Esophagus squamous epithelium (tissue), 4 donors: ENCODE measurements around the gene CD209.

ENCODE experiments used
- POLR2A ChIP-seq, 4 donors: fragments of 450-650 bp; IDR thresholded peaks; one replicate each; pipeline ENCODE4 v1.6.1; 2017; ENCODE audit warnings: antibody characterized with exemption in 4 of 4, mild to moderate bottlenecking in 4 of 4, moderate library complexity in 3 of 4
- TF ChIP-seq, protein P1 (sequence below), 6 experiments: fragments of 450-650 bp in 4 of 6; fragments of 200-600 bp in 2 of 6; sonication (generic) in 2 of 6; IDR thresholded peaks; one replicate each; pipeline ENCODE4 v1.5.1; 2016 to 2019; ENCODE audit warnings: antibody characterized with exemption in 6 of 6, mild to moderate bottlenecking in 4 of 6, moderate library complexity in 4 of 6

DNA sequence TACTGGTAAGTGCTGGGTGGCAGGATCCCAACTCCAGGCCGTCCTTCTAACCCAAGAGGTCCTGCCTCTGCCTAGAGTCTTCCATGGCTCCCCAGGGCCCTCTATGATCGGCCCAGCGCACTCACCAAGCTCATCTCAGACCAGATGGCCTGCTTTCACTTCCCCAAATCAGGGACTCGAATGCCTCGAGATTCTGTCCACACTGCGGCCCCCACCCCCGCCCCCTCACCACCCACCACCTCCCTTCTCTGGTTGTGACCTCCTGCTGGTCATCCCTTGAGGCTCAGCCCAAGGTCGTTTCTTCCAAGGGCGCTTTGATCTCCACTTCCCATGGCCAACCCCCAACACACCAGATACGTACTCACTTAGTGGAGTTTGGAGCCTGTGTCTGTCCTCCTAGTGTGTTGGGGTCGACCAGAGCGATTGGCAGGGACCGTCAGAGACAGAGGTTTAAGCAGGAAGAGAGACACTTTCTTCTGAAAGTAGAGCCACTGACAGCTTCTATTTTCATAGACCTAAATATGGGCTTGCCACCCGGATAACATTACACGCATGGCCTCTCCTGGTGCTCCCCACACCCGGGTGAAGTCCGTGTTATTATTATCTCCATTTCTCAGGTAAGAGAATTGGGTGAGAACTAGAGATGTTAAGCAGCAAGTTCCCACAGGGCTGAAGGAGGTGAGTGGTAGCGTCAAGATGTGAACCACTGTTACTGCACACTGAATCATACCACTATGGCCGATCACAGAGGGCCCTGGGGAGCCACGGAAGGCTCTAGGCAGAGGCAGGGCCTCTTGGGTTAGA, 45.5 kb downstream of the CD209 start, which contains the start of gene FCER2:
- TF ChIP-seq, protein P1, sequence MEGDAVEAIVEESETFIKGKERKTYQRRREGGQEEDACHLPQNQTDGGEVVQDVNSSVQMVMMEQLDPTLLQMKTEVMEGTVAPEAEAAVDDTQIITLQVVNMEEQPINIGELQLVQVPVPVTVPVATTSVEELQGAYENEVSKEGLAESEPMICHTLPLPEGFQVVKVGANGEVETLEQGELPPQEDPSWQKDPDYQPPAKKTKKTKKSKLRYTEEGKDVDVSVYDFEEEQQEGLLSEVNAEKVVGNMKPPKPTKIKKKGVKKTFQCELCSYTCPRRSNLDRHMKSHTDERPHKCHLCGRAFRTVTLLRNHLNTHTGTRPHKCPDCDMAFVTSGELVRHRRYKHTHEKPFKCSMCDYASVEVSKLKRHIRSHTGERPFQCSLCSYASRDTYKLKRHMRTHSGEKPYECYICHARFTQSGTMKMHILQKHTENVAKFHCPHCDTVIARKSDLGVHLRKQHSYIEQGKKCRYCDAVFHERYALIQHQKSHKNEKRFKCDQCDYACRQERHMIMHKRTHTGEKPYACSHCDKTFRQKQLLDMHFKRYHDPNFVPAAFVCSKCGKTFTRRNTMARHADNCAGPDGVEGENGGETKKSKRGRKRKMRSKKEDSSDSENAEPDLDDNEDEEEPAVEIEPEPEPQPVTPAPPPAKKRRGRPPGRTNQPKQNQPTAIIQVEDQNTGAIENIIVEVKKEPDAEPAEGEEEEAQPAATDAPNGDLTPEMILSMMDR (IDR thresholded peaks at IDR 0.05): no peak
- TF ChIP-seq POLR2A (IDR thresholded peaks at IDR 0.05): no peak
